K562 (cell line): ENCODE measurements around the gene SOCS3. TPM values are rescaled to one million over a fixed set of nuclear protein-coding genes. Genes with fewer than 3 reads are reported as not detected.
A peak's percentile ranks its signal among the peaks of the same experiment; 100 is the strongest.

Experiments used
- CC2D1A ChIP-seq: fragments of 450-650 bp; IDR thresholded peaks from 2 replicates; pipeline ENCODE4 v1.6.1; 2017; ENCODE audit warnings: mild to moderate bottlenecking
- CHAMP1 ChIP-seq: fragments of 450-650 bp; IDR thresholded peaks from 2 replicates; pipeline ENCODE4 v1.6.1; 2016; ENCODE audit warnings: mild to moderate bottlenecking
- DEAF1 ChIP-seq: fragments of 450-650 bp; formaldehyde crosslinking; IDR thresholded peaks from 2 replicates; pipeline ENCODE4 v1.4.0; 2020; ENCODE audit warnings: mild to moderate bottlenecking, moderate library complexity
- E2F6 ChIP-seq, 2 experiments: IDR thresholded peaks; 2 replicates each; pipeline ENCODE4 v1.6.1; 2011; ENCODE audit warnings: borderline replicate concordance in 1 of 2, control low read depth in 1 of 2, low read depth in 1 of 2, low read length in 1 of 2, mild to moderate bottlenecking in 1 of 2, mixed read lengths in 1 of 2, moderate library complexity in 1 of 2; ENCODE audit not compliant: insufficient read depth in 1 of 2, insufficient read length in 1 of 2, poor library complexity in 1 of 2, severe bottlenecking in 1 of 2; ENCODE audit errors: extremely low read depth in 1 of 2
- ESRRA ChIP-seq: fragments of 450-650 bp; IDR thresholded peaks from 2 replicates; pipeline ENCODE4 v1.6.1; 2014; ENCODE audit warnings: low read depth, mild to moderate bottlenecking, moderate library complexity, borderline replicate concordance
- HDAC6 ChIP-seq: IDR thresholded peaks from 2 replicates; pipeline ENCODE4 v1.6.1; 2012; ENCODE audit warnings: low read depth, mild to moderate bottlenecking, control low read depth, inconsistent platforms, low read length, moderate library complexity
- NFXL1 ChIP-seq: fragments of 450-650 bp; formaldehyde crosslinking; IDR thresholded peaks from 2 replicates; pipeline ENCODE4 v1.4.0; 2021; ENCODE audit warnings: mild to moderate bottlenecking
- REST ChIP-seq, 2 experiments: fragments of 450-650 bp; formaldehyde crosslinking in 1 of 2; IDR thresholded peaks; 2 replicates each; pipeline versions ENCODE4 v1.4.0 to v1.6.1; 2014 to 2020; ENCODE audit warnings: mild to moderate bottlenecking in 2 of 2, borderline replicate concordance in 1 of 2, low read depth in 1 of 2
- ZNF584 ChIP-seq: fragments of 200-800 bp; sonication (Bioruptor generic); IDR thresholded peaks from 2 replicates; pipeline ENCODE4 v1.6.1; 2016; ENCODE audit warnings: low read depth, mild to moderate bottlenecking, missing genetic modification characterization, missing compliant biosample characterization
- ZNF644 ChIP-seq: fragments of 200-800 bp; sonication (Bioruptor generic); IDR thresholded peaks from 2 replicates; pipeline ENCODE4 v1.6.1; 2016; ENCODE audit warnings: low read depth, missing genetic modification characterization, missing compliant biosample characterization
- polyA plus RNA-seq, 8 experiments: library from polyadenylated mRNA; depleted of rRNA in 4 of 8; stranded (reverse) in 5 of 8; unstranded in 3 of 8; fragments of >200 nt; fragmentation: Nextera tagmentation in 2 of 8; fragmentation: Illumina TruSeq in 1 of 8; extraction: Ambion mirVana in 2 of 8; extraction: Trizol in 1 of 8; gene quantifications; 2 replicates each; pipeline versions ENCODE4 v1.2.1 to v1.2.3, GENCODE V29; 2011 to 2014; ENCODE audit warnings: inconsistent platforms in 1 of 8, missing spikeins in 1 of 8
- total RNA-seq, 7 experiments: library from RNA; depleted of rRNA in 6 of 7; stranded (reverse); fragments of >200 nt in 6 of 7; fragmentation: Illumina TruSeq in 2 of 7; extraction: Trizol in 2 of 7; gene quantifications; 2 replicates each; pipeline versions ENCODE4 v1.2.1 to v1.2.3, GENCODE V29; 2011 to 2021; ENCODE audit warnings: low replicate concordance in 1 of 7

The SOCS3 gene
- total and polyA plus RNA-seq, 9 of the 15 experiments (the other 6 are each of a cell fraction or from before 2014, with no cell fraction given) = 0.56 to 38.9 (median 13.7) TPM

GRCh38 chr17:78360371-78361224 is 721 bp upstream of the SOCS3 start (continued):
- TF ChIP-seq REST (IDR thresholded peaks at IDR 0.05; ENCODE audit: borderline replicate concordance) (peak; percentile 85), REST (CRISPR knock-in tag; IDR thresholded peaks at IDR 0.05; ENCODE audit: low read depth) (no peak), NFXL1 (no peak), CC2D1A (peak; percentile 56; the same call in 1 of the 2 replicates), E2F6 (IDR thresholded peaks at IDR 0.05; ENCODE audit: borderline replicate concordance in 1 of 2, extremely low read depth in 1 of 2, insufficient read depth in 1 of 2, insufficient read length in 1 of 2, low read depth in 1 of 2, low read length in 1 of 2, poor library complexity in 1 of 2, severe bottlenecking in 1 of 2) (peak in 1 of 2 experiments; percentile 17), ESRRA (peak; percentile 30; the same call in 1 of the 2 replicates), ZNF584 (no peak), CHAMP1 (no peak), HDAC6 (no peak), ZNF644 (tag) (no peak), DEAF1 (peak; percentile 60; the same call in 1 of the 2 replicates)
